Coronary artery (tissue), 2 donors: Measurements from ENCODE around the gene CTBP1.
A peak's percentile ranks its signal among the peaks of the same experiment; 100 is the strongest.

Experiments
- DNase-seq: peaks from one replicate; pipeline ENCODE4 v3.0.0-alpha.2; 2017; ENCODE audit warnings: low spot score
- H3K27ac ChIP-seq, 2 donors: fragments of 200-600 bp; sonication (generic); one replicate each; pipeline ENCODE4 v1.5.1; 2016 to 2019
- H3K4me3 ChIP-seq: fragments of 200-600 bp; sonication (generic); 2 replicates; pipeline ENCODE4 v1.5.1; 2016; ENCODE audit warnings: mild to moderate bottlenecking, moderate library complexity
- CTCF ChIP-seq: fragments of 200-600 bp; sonication (generic); IDR thresholded peaks from one replicate; pipeline ENCODE4 v1.5.1; 2019; ENCODE audit warnings: antibody characterized with exemption

CTBP1 gene

DNA sequence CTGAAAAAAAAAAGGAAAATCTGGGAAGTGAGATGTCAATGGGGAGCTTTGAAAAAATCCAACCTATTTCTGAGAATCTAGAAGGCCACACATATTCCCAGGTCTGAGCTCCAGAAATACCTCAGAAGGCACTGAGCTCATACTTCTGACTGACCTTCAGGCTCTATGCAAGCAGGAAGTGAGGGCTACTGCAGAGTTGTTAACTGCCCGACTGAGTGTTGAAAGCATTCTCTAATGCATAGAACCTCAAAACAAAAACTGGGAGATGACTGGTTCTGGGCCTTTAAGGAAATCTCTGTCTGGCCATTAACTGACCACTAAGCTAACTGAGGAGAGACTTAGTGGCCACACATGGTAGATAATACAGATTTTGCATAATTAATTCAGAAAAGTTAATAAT lies 69.0 kb downstream of the CTBP1 start:
- TF ChIP-seq CTCF = no peak
- H3K27ac ChIP-seq = no peak overlapping the region
- H3K4me3 ChIP-seq = no peak overlapping the region
- no peak for DNase-seq

DNA sequence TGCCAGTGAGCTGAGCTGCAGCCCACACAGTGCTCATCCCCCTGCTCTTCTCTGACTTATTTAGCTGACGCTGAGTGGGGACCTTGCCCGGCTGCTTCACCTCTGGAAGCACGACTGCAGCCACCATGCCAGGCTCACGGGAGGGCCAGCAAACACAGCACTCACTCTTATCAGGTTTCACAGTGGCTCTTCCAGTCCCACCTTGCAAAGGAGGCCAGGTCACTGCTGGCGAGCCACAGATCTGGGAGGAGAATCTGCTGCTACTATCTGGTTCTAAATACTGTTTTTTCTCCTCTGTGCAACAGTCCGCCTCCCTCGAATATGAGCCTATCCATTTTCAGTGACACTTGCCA lies 69.9 kb downstream of the CTBP1 start:
- no peak overlapping the region for H3K4me3 ChIP-seq
- no peak for DNase-seq
- no peak for TF ChIP-seq CTCF
- no peak overlapping the region for H3K27ac ChIP-seq

DNA sequence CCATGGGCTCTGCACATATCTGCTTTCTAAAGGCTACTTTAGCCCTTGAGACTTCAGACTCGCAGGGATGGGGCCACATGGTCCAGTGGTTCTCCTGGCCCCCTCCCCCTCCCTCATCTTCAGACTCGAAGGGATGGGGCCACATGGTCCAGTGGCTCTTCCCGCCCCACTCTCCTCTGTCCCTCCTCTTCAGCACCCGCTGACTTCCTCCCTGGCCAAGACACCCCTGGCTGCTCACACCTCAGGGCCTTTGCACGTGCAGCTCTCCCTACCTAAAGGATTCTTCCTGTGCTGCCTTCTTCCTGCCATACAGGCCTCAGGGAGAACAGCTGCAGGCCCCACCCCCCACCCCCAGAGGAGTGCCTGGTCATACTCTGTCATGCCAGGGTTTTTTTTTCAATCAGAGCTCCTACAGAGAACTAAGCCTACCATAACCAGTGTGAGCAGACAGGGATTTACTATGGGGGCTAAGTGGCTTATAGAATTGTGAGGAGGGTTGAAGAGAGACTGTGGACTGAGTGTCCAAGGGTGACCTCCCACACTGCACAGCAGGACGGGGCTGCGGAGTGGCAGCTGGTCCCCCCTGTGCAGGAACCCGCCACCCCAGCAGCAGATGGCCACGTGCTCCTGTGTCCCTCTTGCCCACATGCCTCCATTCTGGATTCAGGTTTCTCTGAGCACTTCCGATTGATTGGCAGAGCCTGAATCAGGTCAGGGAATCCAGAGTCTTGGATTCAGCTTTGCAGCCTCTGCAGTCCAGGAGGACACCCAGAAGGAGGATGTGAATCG lies 70.4 kb downstream of the CTBP1 start:
- Histone ChIP-seq H3K27ac (no peak overlapping the region), H3K4me3 (no peak overlapping the region)
- no peak for TF ChIP-seq CTCF
- no peak for DNase-seq

GRCh38 chr4:1177274-1178141 lies 71.4 kb downstream of the CTBP1 start:
- Histone ChIP-seq H3K4me3 (no peak overlapping the region), H3K27ac (no peak overlapping the region)
- DNase-seq = no peak
- no peak for TF ChIP-seq CTCF

DNA sequence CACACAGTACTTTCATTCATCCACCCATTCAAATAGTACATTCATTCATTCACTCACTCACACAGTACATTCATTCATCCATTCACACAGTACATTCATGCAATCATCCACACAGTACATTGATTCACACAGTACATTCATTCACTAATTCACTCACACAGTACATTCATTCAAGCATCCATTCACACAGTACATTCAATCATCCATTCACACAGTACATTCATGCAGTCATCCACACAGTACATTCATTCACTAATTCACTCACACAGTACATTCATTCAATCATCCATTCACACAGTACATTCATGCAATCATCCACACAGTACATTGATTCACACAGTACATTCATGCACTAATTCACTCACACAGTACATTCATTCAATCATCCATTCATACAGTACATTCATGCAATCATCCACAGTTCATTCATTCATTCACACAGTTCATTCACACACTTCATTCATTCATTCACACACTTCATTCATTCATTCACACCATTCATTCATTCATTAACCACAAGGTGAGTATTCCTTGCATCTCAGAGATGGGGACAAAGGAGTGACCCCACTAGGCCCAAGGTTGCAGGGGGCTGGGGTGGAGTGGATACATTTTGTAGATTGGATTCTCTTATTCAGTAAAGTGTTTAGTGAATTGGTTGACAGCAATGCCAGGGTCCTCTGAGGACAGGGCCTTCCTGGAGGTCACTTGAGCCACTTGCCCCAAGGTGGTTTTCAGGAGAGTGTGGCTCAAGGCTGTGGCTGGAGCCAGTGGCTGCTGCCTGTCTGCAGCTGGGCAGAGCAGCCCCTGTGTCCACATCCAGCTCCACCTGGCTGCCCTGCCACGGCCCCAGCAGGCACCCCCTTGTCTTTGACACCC lies 72.3 kb downstream of the CTBP1 start:
- no peak for DNase-seq
- Histone ChIP-seq H3K4me3 (no peak overlapping the region), H3K27ac (no peak overlapping the region)
- TF ChIP-seq CTCF = no peak

GRCh38 chr4:1175635-1176229 lies 73.2 kb downstream of the CTBP1 start:
- TF ChIP-seq CTCF = no peak
- Histone ChIP-seq H3K4me3 (no peak overlapping the region), H3K27ac (peak overlapping the region in 1 of 2 donors; percentile 48)
- DNase-seq = no peak
